C4-2B (cell line): ENCODE measurements around the gene MSX2.

Experiments
- H3K27ac ChIP-seq: fragments of 450-650 bp; 2 replicates; pipeline ENCODE4 v1.5.1; 2017
- CTCF ChIP-seq: fragments of 450-650 bp; conservative IDR thresholded peaks from 2 replicates; pipeline ENCODE4 v1.5.1; 2017; ENCODE audit warnings: mild to moderate bottlenecking
- ZFX ChIP-seq: fragments of 450-650 bp; IDR thresholded peaks from 2 replicates; pipeline ENCODE4 v1.6.1; 2017

MSX2 gene

DNA sequence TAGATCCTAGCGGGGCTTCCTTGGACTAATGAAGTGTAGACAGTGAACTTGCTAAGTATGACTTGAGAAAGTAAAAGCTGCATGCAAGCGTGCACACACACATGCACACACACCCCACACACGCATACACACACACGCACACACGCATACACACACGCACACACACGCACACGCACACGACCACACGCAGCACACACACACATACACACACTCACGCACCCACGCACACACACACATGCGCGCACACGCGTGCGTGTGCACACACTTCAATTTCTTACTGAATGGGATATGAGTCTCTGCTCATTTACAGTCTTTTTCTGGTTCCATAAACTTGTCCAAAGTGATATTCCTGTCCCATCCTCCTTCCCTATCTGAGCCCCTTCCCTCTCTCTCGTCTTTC is 41.2 kb downstream of the MSX2 start:
- H3K27ac ChIP-seq, result no peak overlapping the region
- no peak for TF ChIP-seq ZFX
- no peak for TF ChIP-seq CTCF

DNA sequence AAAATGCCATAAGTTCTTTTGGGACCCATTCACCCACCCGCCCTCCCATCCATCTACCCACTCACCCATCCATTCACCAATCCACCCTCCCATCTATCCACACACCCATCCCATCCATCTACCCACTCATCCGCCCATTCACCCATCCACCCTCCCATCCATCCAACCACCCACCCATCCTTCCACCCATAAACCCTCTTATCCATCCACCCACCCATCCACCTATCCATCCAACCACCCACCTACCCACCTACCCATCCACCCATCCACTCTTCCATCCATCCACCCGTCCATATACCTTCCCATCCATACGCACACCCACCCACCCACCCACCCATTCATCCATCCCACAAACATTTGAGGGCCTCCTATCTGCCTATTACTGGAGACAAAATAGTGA is 43.3 kb downstream of the MSX2 start:
- no peak overlapping the region for H3K27ac ChIP-seq
- TF ChIP-seq CTCF (no peak), ZFX (no peak)

- TF ChIP-seq ZFX (no peak), CTCF (no peak)
- H3K27ac ChIP-seq, result no peak overlapping the region
Measured at GRCh38 chr5:174769005-174769404, 44.6 kb downstream of the MSX2 start.

DNA sequence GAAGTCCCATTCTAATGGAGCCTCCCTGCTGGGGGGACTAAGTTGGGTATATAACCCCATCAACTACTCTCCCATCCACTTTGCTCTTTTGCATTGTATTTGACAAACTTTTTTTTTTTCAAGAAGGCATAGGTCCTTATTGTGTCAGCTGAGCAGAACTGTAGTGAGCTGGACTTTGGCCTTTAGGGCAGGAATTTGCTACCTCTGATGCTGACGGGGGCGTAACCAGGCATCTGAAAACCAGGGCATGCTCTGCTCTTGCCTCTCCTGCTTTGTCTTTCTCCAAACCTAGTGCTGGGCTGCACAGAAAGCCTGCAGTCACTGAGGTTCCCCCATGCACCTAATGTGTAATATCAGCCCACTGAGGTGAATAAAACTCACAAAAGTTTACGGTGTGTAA is 49.0 kb downstream of the MSX2 start:
- TF ChIP-seq ZFX, result no peak
- TF ChIP-seq CTCF, result no peak
- H3K27ac ChIP-seq, result no peak overlapping the region

GRCh38 chr5:174775081-174775480 is 50.7 kb downstream of the MSX2 start:
- TF ChIP-seq ZFX, result no peak
- TF ChIP-seq CTCF, result no peak

GRCh38 chr5:174777111-174777510 is 52.7 kb downstream of the MSX2 start:
- H3K27ac ChIP-seq, result no peak overlapping the region
- TF ChIP-seq ZFX, result no peak
- no peak for TF ChIP-seq CTCF

More at GRCh38 chr5:174775081-174775480, 50.7 kb downstream of the MSX2 start:
- no peak overlapping the region for H3K27ac ChIP-seq

DNA sequence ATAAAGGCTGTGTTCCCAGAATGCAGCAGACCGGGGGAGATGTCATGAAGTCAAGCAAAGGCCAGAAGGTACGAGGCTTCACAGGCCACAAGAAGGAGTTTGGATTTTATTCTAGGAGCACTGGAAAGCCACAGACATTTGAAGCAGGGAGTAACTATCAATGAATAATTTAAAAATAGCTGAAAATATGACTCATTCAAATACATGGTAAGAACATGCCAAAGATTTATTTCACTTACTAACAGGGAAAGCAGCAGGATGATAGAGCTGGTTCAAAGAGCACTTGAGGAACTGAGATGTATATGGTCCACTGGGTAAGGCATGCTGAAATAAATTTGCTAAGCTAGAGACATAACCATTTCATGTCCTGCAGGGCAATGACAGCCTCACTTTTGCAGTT is 53.2 kb downstream of the MSX2 start:
- TF ChIP-seq ZFX (no peak), CTCF (no peak)
- H3K27ac ChIP-seq, result no peak overlapping the region
